D341Med (cell line): ENCODE measurements around the gene ELK1.
"Not testable (repeated sequence)": the region's sequence is repeated elsewhere in the genome, so short reads cannot be mapped to it uniquely, and the experiment has no call there.

Experiments used
- DNase-seq: peaks from one replicate; pipeline ENCODE4 v3.0.0; 2012; ENCODE audit warnings: low spot score

The ELK1 gene

DNA sequence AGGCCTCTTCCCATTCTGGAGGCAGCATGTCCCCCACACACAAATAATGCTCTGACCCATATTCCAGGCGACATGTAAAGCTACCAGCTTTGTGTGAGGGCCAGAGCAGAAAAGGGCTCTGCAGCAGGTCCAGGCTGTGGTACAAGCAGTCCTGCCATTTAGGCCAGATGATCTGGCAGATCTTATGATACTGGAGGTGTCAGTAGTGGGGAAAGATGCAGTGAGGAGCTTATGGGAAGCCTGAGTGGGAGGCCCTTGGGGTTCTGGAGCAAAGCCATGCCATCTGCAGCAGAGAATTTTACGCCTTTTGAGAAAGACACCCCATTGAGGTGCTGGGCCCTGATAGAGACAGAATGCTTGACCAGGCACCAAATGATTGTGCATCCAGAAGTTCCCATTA is 38.4 kb downstream of the ELK1 start:
- no peak for DNase-seq

DNA sequence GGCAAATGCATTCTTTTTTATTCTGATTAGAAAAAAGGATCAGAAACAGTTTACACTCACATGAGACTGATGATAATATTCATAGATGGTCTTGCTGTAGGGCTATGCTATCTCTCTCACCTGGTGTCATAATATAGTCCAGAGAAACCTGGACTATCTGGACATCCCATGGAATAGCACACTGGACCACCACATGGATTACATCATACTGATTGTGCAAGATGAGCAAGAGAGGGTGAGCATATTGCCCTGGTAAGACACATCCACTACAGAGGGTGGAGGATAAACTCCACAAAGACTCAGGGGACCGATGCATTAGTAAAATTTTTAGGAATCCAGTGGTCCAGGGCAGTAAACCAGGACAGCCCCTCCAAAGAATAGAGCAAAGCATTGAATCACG is 38.9 kb downstream of the ELK1 start:
- DNase-seq, result no peak

DNA sequence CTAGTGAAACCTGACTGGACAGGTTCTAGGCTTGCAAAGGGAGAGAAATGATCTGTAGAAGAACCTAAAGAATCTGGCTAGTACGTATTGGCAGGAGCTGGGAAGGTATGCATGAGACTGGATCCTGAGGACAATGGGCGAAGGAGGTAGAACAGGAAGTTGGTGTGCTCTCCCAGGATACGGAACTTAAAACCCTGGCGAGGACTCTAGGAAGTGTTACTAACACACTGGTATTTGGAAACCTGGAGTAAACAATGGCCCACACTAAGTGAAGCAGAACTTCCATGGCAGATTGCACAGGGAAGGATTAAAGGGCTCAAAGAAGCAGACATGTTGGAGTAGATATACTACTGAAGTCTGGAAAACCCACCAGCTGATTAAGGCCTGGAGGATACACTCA is 39.9 kb downstream of the ELK1 start:
- DNase-seq, result no peak

DNA sequence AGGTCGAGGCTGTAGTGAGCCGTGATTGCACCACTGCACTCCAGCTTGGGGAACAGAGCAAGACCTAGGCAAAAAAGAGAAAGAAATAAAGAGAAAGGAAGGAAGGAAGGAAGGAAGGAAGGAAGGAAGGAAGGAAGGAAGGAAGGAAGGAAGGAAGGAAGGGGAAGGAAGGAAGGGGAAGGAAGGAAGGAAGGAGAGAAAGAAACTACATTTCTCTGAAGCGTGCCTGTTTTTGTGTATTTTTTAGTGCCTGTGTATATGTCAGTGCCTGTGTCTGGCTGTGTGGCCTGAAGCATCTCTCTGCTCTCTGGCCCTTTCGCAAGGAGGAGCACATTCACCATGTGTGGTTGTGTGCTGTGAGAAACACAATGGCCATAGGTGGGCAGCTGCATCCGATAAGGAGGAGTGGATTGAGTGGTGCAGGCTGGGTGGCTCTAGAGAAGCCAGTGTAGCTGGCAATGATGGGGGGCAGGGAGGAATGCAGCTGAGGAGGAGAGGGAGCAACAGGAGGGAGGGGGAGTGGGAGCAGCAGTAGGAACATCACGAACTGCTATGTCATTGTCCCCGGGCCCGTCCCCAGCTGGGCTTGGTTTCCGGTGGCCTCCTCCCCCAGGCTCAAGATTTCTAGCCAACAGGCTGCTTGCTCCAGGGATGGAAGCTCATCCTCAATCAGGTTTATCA is 42.1 kb downstream of the ELK1 start:
- no peak for DNase-seq

DNA sequence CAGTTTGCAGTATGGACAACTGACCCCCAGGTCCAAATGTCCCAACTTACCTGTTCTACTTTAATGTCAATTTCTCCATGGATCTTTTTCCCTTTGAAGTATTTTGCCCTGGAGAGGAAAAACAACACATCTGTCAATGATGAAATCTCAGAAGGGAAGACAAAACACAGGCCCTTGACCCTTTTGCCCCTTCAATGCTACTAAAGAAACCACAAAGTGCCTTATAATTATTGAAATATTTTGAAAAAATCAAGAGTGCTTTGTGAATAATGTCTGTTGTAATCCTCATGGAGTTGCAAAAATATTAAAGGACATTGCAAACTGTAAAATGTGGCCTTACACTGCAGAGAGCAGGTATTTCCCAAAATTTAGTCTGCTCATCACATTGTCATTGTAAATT is 43.3 kb downstream of the ELK1 start:
- no peak for DNase-seq

DNA sequence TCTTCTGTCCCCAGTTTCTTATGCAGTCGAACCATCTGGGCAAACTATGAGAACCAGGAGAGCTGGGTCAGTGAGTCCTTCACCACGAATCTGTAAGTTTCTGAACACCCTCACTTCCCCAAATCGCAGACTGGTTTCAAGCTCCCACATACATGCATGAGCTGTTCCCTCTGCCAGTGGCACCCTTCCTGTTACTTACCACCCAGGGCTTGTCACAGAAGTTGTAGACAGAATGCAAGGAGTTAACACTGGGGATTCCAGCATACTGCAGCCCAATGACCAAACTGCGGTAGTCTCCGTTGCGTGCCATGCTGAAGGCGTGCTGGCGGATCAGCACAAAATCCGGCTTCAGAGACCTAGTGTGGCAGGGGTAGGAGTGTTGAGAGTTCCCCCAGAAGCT is 45.3 kb downstream of the ELK1 start:
- no peak for DNase-seq

DNA sequence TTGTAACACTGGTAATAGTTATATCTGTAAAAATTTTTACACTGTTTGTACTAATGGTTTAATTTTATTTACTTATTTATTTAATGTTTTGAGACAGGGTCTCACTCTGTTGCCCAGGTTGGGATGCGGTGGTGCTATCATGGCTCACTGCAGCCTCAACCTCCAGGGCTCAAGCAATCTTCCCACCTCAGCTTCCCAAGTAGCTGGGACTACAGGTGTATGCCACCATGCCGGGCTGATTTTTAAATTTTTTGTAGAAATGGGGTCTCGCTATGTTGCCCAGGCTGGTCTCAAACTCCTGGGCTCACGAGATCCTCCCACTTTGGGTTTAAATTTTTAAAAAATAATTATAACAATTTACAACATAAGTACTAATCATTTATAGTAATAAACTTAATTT is 47.2 kb downstream of the ELK1 start:
- DNase-seq, result not testable (repeated sequence)

DNA sequence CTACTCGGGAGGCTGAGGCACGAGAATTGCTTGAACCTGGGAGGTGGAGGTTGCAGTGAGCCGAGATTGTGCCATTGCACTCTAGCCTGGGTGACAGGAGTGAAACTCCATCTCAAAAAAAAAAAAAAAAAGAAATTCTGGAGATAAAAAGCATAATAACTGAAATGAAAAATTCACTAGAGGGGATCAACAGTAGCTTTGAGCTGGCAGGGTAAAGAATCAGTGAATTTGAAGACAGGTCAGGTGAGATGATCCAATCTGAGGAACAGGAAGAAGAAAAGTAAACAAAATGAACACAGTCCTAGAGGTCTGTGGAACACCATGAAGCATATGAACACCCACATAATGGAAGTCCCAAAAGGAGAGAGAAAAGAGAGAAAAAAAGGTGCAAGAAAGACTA is 53.1 kb downstream of the ELK1 start:
- DNase-seq, result no peak

DNA sequence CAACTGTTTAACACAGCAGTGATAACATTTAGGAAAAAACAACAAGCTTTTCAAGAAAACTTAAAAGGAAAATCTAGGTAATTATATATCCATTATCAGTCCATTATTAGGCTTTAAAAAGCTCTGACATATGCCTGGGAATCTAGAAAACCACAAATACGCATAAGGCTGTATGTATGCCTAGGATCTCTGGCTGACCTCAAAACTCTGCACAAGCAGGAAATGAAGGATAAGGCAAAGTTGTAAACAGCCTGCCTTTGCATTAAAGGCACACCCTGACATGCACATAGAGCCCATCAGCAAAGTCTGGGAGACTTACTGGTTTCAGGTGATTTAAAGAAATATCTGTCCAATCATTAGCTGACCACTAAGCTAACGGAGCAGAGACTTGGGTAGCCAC is 54.1 kb downstream of the ELK1 start:
- DNase-seq, result no peak

DNA sequence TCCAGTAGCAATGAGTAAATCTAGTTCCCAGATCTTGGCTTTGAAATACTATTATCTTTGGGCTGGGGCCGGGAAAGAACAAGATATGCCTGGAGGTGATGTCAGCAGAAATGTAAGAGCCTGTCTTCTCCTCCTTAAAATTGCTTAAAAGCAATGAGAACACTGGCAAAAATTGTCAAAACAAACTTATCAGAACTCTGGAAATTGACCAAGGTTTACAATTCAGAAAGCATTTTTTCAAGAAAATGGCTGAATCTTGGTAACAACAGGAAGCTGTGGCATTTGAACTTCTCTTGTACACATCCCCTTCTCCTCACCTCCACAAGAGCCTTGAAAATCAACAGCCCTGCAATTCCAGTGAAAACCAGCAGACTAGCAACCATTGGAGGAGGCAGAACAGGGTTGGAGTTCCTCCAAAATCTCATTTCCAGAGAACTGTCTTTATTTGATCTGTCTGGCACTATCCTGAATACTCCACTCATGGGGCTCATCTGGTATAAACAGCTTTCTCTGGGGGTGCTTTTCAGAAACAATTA is 54.6 kb downstream of the ELK1 start:
- DNase-seq, result no peak

DNA sequence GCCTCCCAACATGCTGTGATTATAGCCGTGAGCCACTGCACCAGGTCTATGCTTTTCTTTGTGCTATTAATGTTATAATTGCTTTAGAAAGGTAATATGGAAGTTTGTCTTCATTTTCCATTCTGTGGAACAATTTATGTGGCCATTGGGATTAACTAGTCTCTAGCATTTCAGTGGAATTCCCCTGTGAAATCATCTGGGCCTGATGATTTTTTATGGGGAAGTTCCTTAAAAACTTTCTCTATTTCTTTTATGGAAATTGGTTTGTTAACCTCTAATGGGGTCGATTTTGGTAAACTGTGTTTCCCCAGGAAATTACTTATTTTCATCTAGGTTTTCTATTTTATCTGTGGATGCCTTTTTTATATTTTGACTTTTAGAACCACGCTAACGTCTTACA is 56.8 kb downstream of the ELK1 start:
- DNase-seq, result no peak

DNA sequence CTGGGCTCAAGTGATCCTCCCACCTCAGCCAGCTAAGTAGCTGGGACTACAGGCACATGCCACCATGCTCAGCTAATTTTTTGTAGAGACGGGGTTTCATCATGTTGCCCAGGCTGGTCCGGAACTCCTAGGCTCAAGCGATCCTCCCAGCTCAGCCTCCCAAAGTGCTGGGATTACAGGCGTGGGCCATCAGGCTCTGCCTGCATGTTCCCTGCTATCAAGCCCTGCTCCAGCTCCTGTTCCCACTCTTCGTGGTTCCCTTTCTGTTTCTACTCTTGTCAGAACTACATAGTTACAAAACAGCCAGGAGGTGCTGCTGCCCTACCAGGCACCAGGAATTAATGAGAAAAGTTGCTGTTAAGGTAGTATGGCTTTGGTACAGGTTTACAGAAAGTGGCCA is 59.4 kb downstream of the ELK1 start:
- DNase-seq, result no peak

DNA sequence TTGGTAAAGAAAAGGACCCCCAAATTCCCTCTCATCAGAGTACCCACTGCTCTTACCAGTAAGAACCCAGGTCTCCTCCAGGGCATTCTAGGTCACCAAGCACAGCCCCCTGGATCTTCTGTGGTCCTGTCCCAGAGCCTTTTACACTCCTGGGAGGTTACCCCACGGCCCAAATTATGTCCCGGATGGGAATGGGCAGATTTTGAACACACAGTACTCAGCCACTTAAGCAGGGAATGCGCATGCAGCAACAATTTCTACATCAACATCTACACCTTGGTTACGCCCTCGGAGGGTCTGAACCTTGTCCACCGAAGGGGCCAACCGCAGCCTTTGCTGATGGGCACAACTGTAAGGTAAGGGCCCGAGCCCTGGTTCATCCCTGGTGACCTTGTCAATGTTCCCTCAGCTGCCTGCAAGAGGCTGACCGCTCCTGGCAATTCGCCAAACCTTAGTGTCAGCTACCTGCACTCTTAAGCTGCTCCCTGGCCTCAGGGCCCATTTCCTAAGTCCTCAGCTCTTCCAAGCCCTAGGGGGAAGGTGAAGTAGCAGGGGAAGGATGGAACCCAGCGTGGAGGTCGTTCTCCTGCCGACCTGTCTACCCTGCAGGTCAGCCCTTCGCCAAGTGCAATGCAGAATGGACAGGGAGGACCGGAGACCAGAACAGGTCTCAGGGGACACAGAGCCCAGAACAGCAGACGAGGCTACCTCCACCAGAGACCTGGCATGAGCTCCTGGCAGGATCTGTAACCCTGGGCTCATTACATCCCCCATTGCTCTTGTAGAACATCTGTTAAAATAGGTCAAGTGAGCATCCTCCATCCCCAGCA is 62.2 kb downstream of the ELK1 start:
- DNase-seq, result peak; percentile 4

DNA sequence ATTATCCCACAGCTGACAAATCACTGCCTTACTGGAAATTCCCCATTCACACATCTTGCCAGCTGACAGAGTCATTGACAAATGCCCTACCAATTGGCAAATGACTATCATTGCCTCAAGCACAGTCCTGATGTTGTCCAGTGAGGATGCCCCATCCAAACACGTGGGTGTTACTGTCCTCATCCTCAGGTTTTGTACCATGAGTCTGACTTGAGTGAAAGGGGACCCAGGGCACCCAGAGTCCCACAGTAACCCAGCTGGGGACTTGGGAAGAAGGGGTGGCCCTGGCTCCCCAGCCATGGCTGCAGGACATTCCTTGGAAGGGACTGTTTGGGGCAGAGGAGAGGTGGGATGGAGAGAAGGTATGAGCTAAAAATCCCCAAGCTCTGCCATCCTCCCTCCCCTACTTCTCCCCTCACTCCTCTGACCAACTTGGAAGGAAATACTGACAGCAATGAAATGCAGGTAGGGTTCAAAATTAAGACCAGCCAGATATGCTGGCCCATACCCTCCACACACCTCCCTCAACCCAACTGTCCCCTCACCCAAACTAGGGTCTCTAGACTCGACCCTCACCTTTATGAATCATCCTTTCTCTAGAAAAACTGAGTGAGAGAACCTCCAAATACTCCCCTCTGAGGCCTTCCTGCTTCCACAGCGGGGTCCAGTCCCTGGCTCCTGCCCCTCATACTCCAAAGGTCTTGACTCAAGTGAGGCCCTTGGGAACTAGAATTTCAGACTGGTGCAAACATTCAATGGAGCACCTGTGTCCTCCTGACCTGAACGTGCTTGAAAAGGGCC is 63.1 kb downstream of the ELK1 start:
- DNase-seq, result no peak

DNA sequence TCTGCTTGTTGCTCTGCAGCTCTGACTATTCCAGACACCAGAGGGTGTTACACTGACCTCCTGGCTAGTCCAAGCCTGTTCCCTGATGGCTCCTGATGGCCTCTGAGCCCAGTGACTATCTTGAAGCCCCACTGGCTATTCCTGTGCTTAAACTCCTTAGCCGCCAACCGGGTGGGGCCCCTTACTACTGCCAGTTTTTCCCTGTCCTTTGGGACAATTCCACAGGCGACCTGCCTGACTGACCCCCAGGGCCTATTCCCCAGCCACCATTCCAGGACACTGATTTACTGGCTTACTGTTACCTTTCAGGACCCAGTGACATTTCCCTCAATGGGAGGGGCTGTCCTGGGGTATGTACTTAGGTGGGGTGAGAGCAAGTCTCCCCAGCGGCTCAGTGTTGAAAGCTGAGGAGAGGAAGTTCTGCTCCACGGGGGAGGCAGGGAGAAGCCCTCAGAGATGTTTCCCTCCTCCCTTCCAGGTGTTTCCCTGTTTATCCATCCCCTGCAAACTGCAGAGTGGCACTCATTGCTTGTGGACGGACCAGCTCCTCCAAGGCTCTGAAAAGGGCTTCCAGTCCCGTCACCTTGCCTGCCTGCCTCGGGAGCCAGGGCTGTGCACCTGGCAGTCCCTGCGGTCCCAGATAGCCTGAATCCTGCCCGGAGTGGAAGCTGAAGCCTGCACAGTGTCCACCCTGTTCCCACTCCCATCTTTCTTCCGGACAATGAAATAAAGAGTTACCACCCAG is 64.1 kb downstream of the ELK1 start:
- peak; percentile 1 for DNase-seq
